NCI-H2107 (cell line): ENCODE results near the gene NT5DC3.

ENCODE experiments used
- DNase-seq: peaks from one replicate; lab custom pipeline; 2025; lab: John Stamatoyannopoulos, UW

The NT5DC3 gene

GRCh38 chr12:103751600-103751999 lies 89.4 kb downstream of the NT5DC3 start:
- DNase-seq, result no peak

DNA sequence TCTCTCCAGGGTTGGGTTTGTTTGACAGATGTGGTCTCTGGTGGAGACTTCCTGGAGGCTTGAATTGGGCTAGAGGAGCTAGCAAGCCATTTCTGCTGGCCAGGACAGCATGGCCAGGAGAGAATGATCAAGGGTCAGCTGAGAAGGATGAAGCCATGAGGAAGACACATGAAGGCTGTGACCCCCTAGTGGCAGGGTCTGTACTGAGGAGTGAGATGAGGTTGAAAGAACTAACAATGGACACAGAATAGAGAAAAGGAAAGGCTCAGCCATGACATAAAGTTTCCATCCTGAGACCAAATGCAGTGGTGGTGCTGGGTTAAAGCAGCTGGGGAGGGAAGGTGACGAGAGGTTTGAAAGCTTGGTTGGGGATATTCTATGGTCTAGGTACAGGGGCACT lies 89.9 kb downstream of the NT5DC3 start:
- DNase-seq, result no peak

DNA sequence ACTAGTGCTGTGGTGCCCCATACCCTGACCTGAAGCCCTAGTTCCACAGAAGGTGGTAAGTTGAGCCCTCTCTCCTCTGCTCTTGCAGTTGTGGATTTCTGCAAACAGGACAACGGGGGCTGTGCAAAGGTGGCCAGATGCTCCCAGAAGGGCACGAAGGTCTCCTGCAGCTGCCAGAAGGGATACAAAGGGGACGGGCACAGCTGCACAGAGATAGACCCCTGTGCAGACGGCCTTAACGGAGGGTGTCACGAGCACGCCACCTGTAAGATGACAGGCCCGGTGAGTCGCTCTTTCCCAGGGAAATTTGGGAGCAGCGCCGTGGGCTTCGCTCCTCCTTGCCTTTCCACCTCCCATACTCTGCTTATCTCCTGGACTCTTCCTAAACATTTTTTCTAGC lies 92.2 kb downstream of the NT5DC3 start:
- DNase-seq, result no peak

DNA sequence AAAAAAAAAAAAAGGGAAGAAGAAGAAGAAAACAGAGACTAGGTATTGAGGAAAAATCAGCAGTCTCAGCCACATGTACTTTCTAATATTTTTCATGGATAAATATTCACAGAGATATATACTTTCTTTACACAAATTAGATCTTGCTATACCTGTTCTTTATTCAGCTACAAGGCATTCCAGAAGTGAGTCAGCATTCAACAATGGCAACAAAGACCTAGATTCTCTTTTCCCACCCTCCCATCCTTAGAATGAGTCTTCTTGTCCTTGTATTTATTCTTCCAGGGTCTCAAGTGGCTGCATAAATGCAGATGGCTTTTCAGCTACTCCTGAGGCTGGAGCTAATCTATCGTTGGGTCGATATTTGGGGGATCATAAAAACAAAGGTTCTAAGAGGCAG lies 93.0 kb downstream of the NT5DC3 start:
- no peak for DNase-seq

DNA sequence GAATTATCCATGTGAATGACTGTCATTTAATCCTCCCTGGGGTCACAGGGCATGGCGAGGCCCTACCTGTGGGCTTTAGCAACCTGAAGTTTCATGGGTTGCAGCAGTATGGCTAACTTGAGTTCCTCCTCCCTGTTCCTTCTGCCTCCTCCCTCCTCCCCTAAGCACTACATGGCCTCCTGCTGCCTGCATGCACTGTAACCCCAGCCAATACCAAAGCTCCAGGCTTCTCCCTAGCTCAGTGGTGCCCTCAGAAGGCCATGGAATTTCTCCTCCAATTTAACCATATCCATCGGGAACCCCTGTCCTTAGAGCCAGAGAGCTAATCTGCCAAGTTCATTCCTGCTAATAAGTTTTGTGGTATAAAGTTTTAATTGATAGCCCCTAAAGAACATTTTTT lies 95.1 kb downstream of the NT5DC3 start:
- DNase-seq, result no peak

- DNase-seq, result no peak
These were observed 97.2 kb downstream of the NT5DC3 start for GRCh38 chr12:103743788-103744187.

- DNase-seq, result peak; percentile 61
These were observed 98.6 kb downstream of the NT5DC3 start for GRCh38 chr12:103742349-103742932.

GRCh38 chr12:103737881-103738280 lies 103.2 kb downstream of the NT5DC3 start:
- no peak for DNase-seq

- no peak for DNase-seq
These were observed 104.5 kb downstream of the NT5DC3 start for GRCh38 chr12:103736572-103736971.

DNA sequence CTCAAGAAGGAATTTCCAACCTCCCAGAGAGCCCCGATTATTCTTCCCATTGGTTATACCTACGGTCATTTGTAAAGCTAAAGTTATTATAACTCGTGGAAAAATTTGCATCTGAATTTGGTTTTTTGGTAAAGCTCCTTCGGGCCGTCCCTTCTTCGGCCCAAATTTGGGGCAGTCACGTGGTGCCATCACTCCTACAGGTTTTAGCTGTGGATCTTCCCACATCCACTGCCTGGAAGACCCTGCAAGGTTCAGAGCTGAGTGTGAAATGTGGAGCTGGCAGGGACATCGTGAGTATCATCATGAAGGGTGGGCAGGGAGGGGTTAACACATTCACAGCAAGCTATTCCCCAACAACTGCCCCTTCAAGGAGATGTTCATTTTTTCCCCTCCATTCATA lies 105.7 kb downstream of the NT5DC3 start:
- no peak for DNase-seq

DNA sequence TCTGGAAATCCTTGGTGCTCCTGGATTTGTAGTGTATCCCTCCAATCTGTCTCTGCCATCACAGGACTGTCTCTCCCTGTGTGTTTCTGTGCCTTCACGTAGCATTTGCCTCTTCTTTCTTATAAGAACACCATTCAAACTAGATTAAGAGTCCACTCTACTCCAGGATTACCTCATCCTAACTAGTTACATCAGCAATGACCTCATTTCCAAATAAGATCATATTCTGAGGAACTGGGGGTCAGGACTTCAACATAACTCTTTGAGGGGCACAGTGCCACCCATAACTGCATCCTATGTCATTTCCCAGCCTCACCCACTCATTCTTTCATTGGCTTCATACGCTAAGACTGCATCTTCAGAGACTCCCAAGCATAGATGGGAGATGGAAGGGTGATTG lies 106.2 kb downstream of the NT5DC3 start:
- no peak for DNase-seq

GRCh38 chr12:103731539-103731938 lies 109.5 kb downstream of the NT5DC3 start:
- DNase-seq, result no peak

DNA sequence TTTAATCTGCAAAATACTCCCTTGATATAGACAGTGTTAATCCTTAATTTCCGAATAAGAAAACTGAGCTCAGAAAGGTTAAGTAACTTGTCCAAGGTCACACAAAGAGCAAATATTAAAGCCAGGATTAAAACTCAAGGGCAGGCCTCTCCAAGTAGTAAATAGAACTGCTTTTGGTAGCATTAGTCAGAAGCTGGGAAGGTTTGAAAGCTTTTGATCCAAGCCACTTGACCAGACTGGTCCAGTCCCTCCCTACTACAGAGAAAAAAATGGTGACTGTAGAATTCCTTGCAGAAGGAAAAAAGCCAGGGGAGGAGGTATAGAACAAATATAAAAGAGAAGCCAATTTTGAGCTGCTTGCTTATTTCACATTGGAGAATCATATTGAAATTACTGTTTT lies 111.5 kb downstream of the NT5DC3 start:
- no peak for DNase-seq

DNA sequence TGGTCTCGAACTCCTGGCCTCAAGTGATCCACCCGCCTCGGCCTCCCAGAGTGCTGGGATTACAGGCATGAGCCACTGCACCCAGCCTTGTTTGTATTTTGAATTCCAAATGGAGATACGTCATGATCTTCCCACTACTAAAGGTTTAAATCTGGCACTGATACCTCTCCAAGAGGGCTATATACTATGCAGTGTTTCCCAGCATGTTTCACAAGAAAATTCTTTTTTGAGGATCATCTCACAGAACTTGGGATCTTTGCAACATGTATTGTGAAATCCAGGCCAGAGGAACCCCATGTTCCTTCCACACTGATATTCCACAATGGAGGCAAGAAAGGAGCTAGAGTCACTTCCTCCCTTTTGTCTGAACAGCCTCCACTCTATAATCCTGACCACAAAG lies 112.7 kb downstream of the NT5DC3 start:
- no peak for DNase-seq

DNA sequence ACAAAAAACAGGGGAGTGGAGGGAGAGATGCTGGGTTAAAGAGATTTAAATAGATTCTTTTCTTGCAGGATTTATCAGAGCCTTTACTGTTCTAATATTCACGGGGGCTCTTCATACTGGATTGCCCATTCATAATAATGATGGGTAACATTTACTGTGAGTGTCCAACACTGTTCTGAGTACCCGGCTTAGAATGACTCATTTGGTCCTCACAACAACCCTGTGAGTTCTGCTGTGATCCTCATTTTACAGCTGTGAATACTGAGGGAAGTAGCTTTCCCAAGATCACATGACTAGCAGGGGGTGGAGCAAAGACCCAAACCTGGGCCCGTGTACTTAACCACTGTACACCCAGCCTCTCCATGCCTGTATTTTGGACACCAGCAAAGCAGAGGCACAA lies 113.4 kb downstream of the NT5DC3 start:
- no peak for DNase-seq

GRCh38 chr12:103725398-103725797 lies 115.6 kb downstream of the NT5DC3 start:
- no peak for DNase-seq
